Suprapubic skin (tissue), 3 donors: ENCODE data around the gene ADAMTS9.

Source experiments
- CTCF ChIP-seq, 2 donors: fragments of 200-600 bp in 1 of 2; fragments of 450-650 bp in 1 of 2; sonication (generic) in 1 of 2; IDR thresholded peaks; one replicate each; pipeline ENCODE4 v1.5.1; 2016 to 2019; ENCODE audit warnings: antibody characterized with exemption in 2 of 2, mild to moderate bottlenecking in 1 of 2, moderate library complexity in 1 of 2
- POLR2A ChIP-seq, 2 donors: fragments of 450-650 bp; IDR thresholded peaks; one replicate each; pipeline ENCODE4 v1.6.1; 2017; ENCODE audit warnings: antibody characterized with exemption in 2 of 2, mild to moderate bottlenecking in 2 of 2, moderate library complexity in 2 of 2

- TF ChIP-seq POLR2A (IDR thresholded peaks at IDR 0.05) (no peak), CTCF (IDR thresholded peaks at IDR 0.05) (no peak)
Observed at GRCh38 chr3:64664397-64664796, 23.4 kb downstream of the ADAMTS9 start.
